Panc1 (cell line): ENCODE measurements around the gene A4GNT. TPM values are rescaled to one million over a fixed set of nuclear protein-coding genes. Genes with fewer than 3 reads are reported as not detected.
A peak's percentile ranks its signal among the peaks of the same experiment; 100 is the strongest.

Experiments
- ATAC-seq: fragments of 200-7000 bp; cut with Tn5 transposase; 2 replicates; pipeline ENCODE4 v1.9.1; 2020; ENCODE audit warnings: mild to moderate bottlenecking, moderate library complexity
- BruUV-seq: library from RNA; stranded (reverse); fragments of 400-500 nt; replicated peaks from 2 replicates; lab custom pipeline; 2021; lab: Mats Ljungman, UMichigan
- CTCF ChIA-PET: fragments of 300-600 bp; sonication (Branson Sonifier 250); formaldehyde crosslinking; loops from one replicate; lab custom pipeline; 2022; ENCODE audit warnings: antibody characterized with exemption; lab: Charles Lee
- POLR2A ChIA-PET: fragments of 300-600 bp; sonication (Branson Sonifier 250); formaldehyde crosslinking; loops from one replicate; lab custom pipeline; 2022; ENCODE audit warnings: antibody characterized with exemption; lab: Charles Lee
- DNase-seq: peaks from one replicate; pipeline ENCODE4 v3.0.0-alpha.2; 2010; ENCODE audit warnings: low read depth, low spot score
- H3K27ac ChIP-seq: 2 replicates; pipeline ENCODE4 v1.5.1; 2011; ENCODE audit warnings: mild to moderate bottlenecking, low read length, inconsistent platforms
- H3K27me3 ChIP-seq: fragments of 200-500 bp; sonication (Bioruptor generic); 2 replicates; pipeline ENCODE4 v1.6.0; 2014; ENCODE audit warnings: low read length, inconsistent platforms; ENCODE audit not compliant: control insufficient read depth, insufficient read depth
- H3K36me3 ChIP-seq: fragments of 200-500 bp; sonication (Bioruptor generic); 2 replicates; pipeline ENCODE4 v1.5.1; 2014; ENCODE audit warnings: inconsistent platforms, mild to moderate bottlenecking, low read length, moderate library complexity; ENCODE audit not compliant: control insufficient read depth, insufficient read depth
- H3K4me1 ChIP-seq: 2 replicates; pipeline ENCODE4 v1.5.1; 2011; ENCODE audit warnings: inconsistent platforms, mild to moderate bottlenecking, low read length, moderate library complexity; ENCODE audit not compliant: control insufficient read depth, insufficient read depth
- H3K4me3 ChIP-seq, 2 experiments: 2 replicates each; pipeline ENCODE4 v1.5.1; 2011 to 2012; ENCODE audit warnings: low read depth in 2 of 2, low read length in 2 of 2, mild to moderate bottlenecking in 2 of 2, inconsistent platforms in 1 of 2, moderate library complexity in 1 of 2
- H3K9me3 ChIP-seq: fragments of 200-500 bp; sonication (Bioruptor generic); 2 replicates; pipeline ENCODE4 v1.5.1; 2014; ENCODE audit warnings: low read depth, mild to moderate bottlenecking, inconsistent platforms, low read length, moderate library complexity; ENCODE audit not compliant: control insufficient read depth, insufficient read depth
- CTCF ChIP-seq: fragments of 450-650 bp; IDR thresholded peaks from 2 replicates; pipeline ENCODE4 v1.5.1; 2017; ENCODE audit warnings: mild to moderate bottlenecking
- POLR2AphosphoS5 ChIP-seq: IDR thresholded peaks from 2 replicates; pipeline ENCODE4 v1.6.1; 2012; ENCODE audit warnings: mild to moderate bottlenecking, low read depth, low read length, moderate library complexity
- SIN3A ChIP-seq: IDR thresholded peaks from 2 replicates; pipeline ENCODE4 v1.6.1; 2012; ENCODE audit warnings: low read depth, mild to moderate bottlenecking, low read length, moderate library complexity, borderline replicate concordance; ENCODE audit not compliant: insufficient read depth
- TCF7L2 ChIP-seq: IDR thresholded peaks from 2 replicates; pipeline ENCODE4 v1.6.1; 2011; ENCODE audit warnings: mild to moderate bottlenecking, low read depth, low read length, inconsistent platforms
- in situ Hi-C: cut with HindIII; loops from 2 replicates; pipeline ENCODE4 v1.10.0; 2016; ENCODE audit warnings: low sequenced_read_pairs, low pct_unique_long_range_greater_than_20kb
- intact Hi-C: fragments of 100-400 bp; cut with micrococcal nuclease; formaldehyde crosslinking; loops from one replicate; pipeline ENCODE4 v1.10.0; 2022; ENCODE audit not compliant: unreplicated experiment
- total RNA-seq: library from RNA; stranded (reverse); gene quantifications from one replicate; pipeline ENCODE4 v1.2.1, GENCODE V29; 2021; ENCODE audit not compliant: unreplicated experiment
- TF ChIP-seq, protein P1 (sequence below), 2 experiments: IDR thresholded peaks; 2 replicates each; pipeline ENCODE4 v1.6.1; 2011 to 2012; ENCODE audit warnings: low read depth in 2 of 2, control low read depth in 1 of 2, low read length in 1 of 2, mild to moderate bottlenecking in 1 of 2, moderate library complexity in 1 of 2; ENCODE audit not compliant: insufficient read depth in 1 of 2

A4GNT gene
- total RNA-seq, 1 experiment from 2014 or later = not detected

DNA sequence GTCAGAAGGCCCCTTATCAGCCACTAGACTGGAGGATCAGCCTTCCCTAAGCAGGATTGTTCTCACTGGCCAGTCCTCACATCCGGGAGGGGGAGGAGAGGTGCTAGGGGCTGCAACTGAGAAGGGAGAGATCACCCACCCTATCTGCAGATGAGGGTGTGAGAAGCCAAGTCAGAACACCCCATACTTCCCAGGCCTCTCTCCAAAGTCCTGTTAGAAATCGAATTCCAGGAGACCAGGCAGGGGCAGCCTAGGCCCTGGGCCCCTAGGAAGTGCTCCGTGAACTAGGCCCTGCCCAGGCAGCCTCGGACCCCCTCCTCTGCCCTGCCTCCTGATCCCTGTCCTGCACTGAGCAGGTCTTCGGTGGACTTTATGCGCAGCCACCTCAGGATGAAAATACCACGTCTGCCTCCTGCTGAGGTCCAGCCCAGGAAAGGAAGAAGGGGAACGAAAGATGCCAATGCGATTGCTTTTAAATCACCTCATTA lies 17.7 kb downstream of the A4GNT start:
- no peaks in the 10 kb centered on the region; the same call in 1 of the 2 replicates for H3K36me3 ChIP-seq
- H3K9me3 ChIP-seq = no peaks in the 10 kb centered on the region
- POLR2A ChIA-PET = no interaction called here
- ATAC-seq (peak; percentile 11), DNase-seq (no peak)
- peak overlapping the region; percentile 72 to 75 for H3K4me3 ChIP-seq
- intact Hi-C loops (no loop called here), in situ Hi-C loops (no loop called here)
- no peak for TF ChIP-seq TCF7L2
- no peak for TF ChIP-seq CTCF
- TF ChIP-seq POLR2AphosphoS5 = no peak
- TF ChIP-seq, protein P1, sequence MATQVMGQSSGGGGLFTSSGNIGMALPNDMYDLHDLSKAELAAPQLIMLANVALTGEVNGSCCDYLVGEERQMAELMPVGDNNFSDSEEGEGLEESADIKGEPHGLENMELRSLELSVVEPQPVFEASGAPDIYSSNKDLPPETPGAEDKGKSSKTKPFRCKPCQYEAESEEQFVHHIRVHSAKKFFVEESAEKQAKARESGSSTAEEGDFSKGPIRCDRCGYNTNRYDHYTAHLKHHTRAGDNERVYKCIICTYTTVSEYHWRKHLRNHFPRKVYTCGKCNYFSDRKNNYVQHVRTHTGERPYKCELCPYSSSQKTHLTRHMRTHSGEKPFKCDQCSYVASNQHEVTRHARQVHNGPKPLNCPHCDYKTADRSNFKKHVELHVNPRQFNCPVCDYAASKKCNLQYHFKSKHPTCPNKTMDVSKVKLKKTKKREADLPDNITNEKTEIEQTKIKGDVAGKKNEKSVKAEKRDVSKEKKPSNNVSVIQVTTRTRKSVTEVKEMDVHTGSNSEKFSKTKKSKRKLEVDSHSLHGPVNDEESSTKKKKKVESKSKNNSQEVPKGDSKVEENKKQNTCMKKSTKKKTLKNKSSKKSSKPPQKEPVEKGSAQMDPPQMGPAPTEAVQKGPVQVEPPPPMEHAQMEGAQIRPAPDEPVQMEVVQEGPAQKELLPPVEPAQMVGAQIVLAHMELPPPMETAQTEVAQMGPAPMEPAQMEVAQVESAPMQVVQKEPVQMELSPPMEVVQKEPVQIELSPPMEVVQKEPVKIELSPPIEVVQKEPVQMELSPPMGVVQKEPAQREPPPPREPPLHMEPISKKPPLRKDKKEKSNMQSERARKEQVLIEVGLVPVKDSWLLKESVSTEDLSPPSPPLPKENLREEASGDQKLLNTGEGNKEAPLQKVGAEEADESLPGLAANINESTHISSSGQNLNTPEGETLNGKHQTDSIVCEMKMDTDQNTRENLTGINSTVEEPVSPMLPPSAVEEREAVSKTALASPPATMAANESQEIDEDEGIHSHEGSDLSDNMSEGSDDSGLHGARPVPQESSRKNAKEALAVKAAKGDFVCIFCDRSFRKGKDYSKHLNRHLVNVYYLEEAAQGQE (IDR thresholded peaks at IDR 0.05; ENCODE audit: insufficient read depth in 1 of 2, low read depth in 2 of 2, low read length in 1 of 2) = no peak
- TF ChIP-seq SIN3A = no peak
- CTCF ChIA-PET = no interaction called here
- no TSS peak for BruUV-seq
- H3K27me3 ChIP-seq = no peaks in the 10 kb centered on the region
- H3K27ac ChIP-seq = peak overlapping the region; percentile 89
- peaks cover 9% of the 10 kb centered on the region for H3K4me1 ChIP-seq

DNA sequence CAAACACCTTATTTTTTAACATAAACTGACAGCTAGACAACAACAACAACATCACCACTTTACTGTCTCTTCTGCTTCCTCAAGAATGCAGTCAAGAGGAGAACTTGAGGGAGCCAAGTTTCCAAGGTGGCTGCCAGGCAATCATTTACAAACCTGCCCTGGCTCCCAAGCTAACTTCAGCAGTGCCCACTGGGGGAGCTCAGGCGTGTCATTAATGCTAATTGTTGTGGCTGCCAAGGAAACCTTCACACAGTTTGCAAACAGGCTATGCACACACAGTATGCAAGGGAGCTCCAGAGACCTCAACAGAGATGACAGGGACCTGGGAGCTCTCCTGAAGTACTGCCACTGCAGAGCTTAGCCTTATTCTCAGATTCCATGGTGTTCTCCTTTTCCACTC lies 18.9 kb downstream of the A4GNT start:
- CTCF ChIA-PET = no interaction called here
- intact Hi-C loops = no loop called here

More for the DNA sequence above, 18.9 kb downstream of the A4GNT start:
- in situ Hi-C loops = no loop called here
- POLR2A ChIA-PET = no interaction called here
- no peaks in the 10 kb centered on the region; the same call in 1 of the 2 replicates for H3K36me3 ChIP-seq
- H3K27ac ChIP-seq = no peak overlapping the region
- ATAC-seq (no peak), DNase-seq (no peak)
- no peak for TF ChIP-seq TCF7L2
- no peak for TF ChIP-seq SIN3A
- TF ChIP-seq, protein P1 (IDR thresholded peaks at IDR 0.05; ENCODE audit: insufficient read depth in 1 of 2, low read depth in 2 of 2, low read length in 1 of 2) = no peak
- H3K27me3 ChIP-seq = no peaks in the 10 kb centered on the region
- TSS peak; percentile 32 for BruUV-seq
- no peak overlapping the region for H3K4me3 ChIP-seq
- no peaks in the 10 kb centered on the region for H3K9me3 ChIP-seq
- peaks cover 9% of the 10 kb centered on the region for H3K4me1 ChIP-seq
